GM13977 (cell line): Measurements from ENCODE around the gene ITGA11.

ENCODE experiments used
- DNase-seq: peaks from one replicate; pipeline ENCODE4 v3.0.0; 2012; ENCODE audit warnings: low spot score
- in situ Hi-C: fragments of 300-500 bp; cut with MboI; formaldehyde crosslinking; loops from one replicate; pipeline ENCODE4 v1.12.0; 2022; ENCODE audit warnings: low sequenced_read_pairs, low pct_unique_long_range_greater_than_20kb, mixed read lengths, inconsistent platforms; ENCODE audit not compliant: unreplicated experiment
- TF ChIP-seq, protein P1 (sequence below): IDR thresholded peaks from 2 replicates; pipeline ENCODE4 v1.5.1; 2012; ENCODE audit warnings: mild to moderate bottlenecking, control low read depth; ENCODE audit not compliant: insufficient read depth; ENCODE audit errors: extremely low read depth, missing control alignments

The ITGA11 gene

DNA sequence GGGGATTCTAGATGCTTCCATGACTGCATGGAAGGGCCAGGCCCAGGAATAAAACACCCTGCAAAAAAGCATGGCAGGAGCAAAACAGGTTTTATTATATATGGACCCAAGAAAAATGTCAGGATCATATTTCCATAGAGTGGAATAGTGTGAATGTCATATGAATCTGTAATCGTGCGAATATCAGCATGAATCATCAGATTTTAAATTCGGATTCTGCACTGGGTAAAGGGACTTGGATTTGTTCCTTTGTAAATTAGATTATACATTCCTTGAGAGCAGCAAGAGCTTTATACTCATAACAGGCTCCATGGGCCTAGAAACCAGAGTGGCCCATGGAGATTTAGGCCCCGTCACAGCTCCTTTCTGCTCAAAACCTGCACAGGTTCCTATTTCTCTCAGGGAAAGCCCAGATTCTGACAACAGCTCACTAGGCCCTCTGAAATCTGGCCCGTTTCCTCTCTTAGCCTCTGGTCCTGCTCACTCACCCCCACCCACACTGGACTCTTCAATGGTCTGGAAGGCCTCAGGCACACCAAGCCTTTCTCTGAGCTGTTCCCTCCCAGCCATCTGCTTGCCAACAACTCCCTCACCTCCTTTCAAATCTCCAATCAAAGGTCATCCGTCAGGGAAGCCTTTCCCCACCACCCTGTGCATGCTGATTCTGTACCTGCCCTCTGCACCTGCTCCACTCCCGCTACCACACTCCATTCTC, 78.4 kb downstream of the ITGA11 start:
- no peak for DNase-seq
- in situ Hi-C loops, result no loop called here
- TF ChIP-seq, protein P1, sequence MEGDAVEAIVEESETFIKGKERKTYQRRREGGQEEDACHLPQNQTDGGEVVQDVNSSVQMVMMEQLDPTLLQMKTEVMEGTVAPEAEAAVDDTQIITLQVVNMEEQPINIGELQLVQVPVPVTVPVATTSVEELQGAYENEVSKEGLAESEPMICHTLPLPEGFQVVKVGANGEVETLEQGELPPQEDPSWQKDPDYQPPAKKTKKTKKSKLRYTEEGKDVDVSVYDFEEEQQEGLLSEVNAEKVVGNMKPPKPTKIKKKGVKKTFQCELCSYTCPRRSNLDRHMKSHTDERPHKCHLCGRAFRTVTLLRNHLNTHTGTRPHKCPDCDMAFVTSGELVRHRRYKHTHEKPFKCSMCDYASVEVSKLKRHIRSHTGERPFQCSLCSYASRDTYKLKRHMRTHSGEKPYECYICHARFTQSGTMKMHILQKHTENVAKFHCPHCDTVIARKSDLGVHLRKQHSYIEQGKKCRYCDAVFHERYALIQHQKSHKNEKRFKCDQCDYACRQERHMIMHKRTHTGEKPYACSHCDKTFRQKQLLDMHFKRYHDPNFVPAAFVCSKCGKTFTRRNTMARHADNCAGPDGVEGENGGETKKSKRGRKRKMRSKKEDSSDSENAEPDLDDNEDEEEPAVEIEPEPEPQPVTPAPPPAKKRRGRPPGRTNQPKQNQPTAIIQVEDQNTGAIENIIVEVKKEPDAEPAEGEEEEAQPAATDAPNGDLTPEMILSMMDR, result no peak

DNA sequence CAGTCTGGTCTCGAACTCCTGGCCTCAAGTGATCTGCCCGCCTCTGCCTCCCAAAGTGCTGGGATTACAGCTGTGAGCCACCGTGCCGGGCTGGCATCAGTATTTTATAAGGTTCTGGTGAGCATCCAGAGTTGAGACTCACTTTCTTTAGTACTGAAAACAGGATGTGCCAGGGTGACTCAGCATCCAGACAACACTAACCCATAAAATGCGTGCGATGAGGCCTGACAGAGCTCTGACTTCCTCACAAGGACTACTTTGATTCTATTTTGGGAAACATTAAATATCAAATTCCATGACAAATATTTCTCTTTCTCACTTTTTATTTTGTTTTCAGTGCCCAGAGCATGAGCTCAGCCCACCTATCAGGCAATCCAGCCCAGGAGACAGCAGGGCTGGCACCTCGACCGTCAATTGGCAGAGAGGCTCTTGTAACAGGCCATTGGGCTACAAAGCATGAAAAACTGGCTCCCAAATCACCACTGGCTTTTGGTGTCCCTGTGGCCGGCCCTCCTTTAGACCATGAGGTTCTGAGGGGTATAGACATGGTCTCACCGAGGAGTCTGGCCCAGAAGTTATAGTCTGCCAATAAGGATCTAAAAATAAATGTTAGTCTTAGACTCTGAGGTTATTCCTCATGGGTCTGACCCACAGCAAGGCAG, 79.4 kb downstream of the ITGA11 start:
- in situ Hi-C loops, result no loop called here
- DNase-seq, result no peak

DNA sequence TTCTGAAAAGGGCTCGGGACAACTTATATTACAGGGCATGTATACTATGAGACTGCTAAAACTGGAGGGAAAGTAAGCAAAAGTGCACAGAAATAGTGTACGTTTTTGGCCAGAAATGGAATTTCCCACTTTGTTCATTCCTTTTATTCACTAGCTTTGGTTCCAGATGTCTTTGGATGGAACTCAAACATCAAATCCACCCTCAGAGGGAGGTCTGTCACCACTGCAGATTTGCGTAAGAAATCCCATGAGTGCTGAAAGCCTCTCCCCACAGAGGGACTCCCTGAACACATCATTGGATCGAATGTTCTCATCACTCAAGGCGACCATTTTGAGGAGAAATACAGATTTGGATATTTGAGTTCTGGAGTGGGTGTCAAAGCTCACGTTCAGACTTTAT, 82.8 kb downstream of the ITGA11 start:
- TF ChIP-seq, protein P1, result no peak
- in situ Hi-C loops, result no loop called here
- no peak for DNase-seq

More for the DNA sequence above, 79.4 kb downstream of the ITGA11 start:
- TF ChIP-seq, protein P1, result no peak

- no peak for DNase-seq
- TF ChIP-seq, protein P1, result no peak
- in situ Hi-C loops, result no loop called here
Measured at GRCh38 chr15:68348606-68349005, 83.4 kb downstream of the ITGA11 start.

DNA sequence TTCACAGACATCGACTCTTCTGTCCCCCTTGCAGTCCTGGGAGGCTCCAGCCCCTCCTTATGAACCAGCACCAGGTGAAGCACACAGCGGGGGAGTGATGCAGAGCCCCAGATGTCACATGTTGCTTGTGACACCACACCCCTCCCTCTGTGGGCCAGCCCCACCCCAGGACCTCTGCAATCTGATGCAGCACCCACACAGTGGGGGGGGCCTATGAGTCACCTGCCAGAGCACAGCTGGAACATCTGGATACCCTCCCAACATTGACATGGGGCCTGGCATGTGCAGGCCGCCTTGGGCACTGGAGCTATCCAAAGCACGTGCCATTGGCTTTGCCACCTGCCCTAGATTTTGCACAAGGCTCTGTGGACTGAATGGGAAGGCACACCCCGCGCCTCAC, 83.9 kb downstream of the ITGA11 start:
- no peak for DNase-seq
- in situ Hi-C loops, result no loop called here
- TF ChIP-seq, protein P1, result no peak

GRCh38 chr15:68347392-68347791, 84.6 kb downstream of the ITGA11 start:
- in situ Hi-C loops, result no loop called here
- no peak for DNase-seq
- TF ChIP-seq, protein P1, result no peak
